Mesothelial cell of epicardium (in vitro differentiated cells): ENCODE results near the gene RAPGEF3. TPM values are rescaled to one million over a fixed set of nuclear protein-coding genes. Genes with fewer than 3 reads are reported as not detected.

ENCODE experiments used
- DNase-seq, 2 experiments: peaks; one replicate each; pipeline ENCODE4 v3.0.0; 2021; ENCODE audit warnings: low spot score in 2 of 2; ENCODE audit not compliant: unreplicated experiment in 2 of 2
- H3K27ac Mint-ChIP-seq: 2 replicates; pipeline ENCODE4 v1.8.0; 2021; ENCODE audit warnings: mixed read lengths
- H3K27me3 Mint-ChIP-seq: 2 replicates; pipeline ENCODE4 v1.8.0; 2021; ENCODE audit warnings: low read depth, mixed read lengths
- H3K36me3 Mint-ChIP-seq: 2 replicates; pipeline ENCODE4 v1.8.0; 2021; ENCODE audit warnings: mixed read lengths
- H3K4me1 Mint-ChIP-seq: 2 replicates; pipeline ENCODE4 v1.8.0; 2021; ENCODE audit warnings: mixed read lengths
- H3K4me3 Mint-ChIP-seq: 2 replicates; pipeline ENCODE4 v1.8.0; 2021; ENCODE audit warnings: mild to moderate bottlenecking, moderate library complexity, mixed read lengths
- H3K9me3 Mint-ChIP-seq: 2 replicates; pipeline ENCODE4 v1.8.0; 2021; ENCODE audit warnings: mixed read lengths
- CTCF ChIP-seq: fragments of 200-600 bp; sonication (generic); IDR thresholded peaks from one replicate; pipeline ENCODE4 v1.5.0; 2021; ENCODE audit warnings: antibody characterized with exemption; ENCODE audit not compliant: unreplicated experiment
- total RNA-seq: library from RNA; stranded (reverse); gene quantifications from 3 replicates; pipeline ENCODE4 v1.2.1, GENCODE V29; 2021

Gene RAPGEF3
- total RNA-seq, 1 donor from 2014 or later, result 19.4 TPM

- DNase-seq, result no peak
- TF ChIP-seq CTCF, result no peak
- H3K4me1 Mint-ChIP-seq, result peaks cover 45% of the 10 kb centered on the region
- no peaks in the 10 kb centered on the region for H3K27me3 Mint-ChIP-seq
- no peak overlapping the region for H3K4me3 Mint-ChIP-seq
- H3K27ac Mint-ChIP-seq, result peak overlapping the region; percentile 78
- H3K36me3 Mint-ChIP-seq, result peaks cover 3% of the 10 kb centered on the region
- H3K9me3 Mint-ChIP-seq, result no peaks in the 10 kb centered on the region
Measured at GRCh38 chr12:47803191-47803875, 44.7 kb upstream of the RAPGEF3 start.

- TF ChIP-seq CTCF, result peak; percentile 22
- Mint-ChIP-seq H3K36me3 (peaks cover 4% of the 10 kb centered on the region), H3K9me3 (no peaks in the 10 kb centered on the region), H3K4me3 (no peak overlapping the region), H3K27me3 (no peaks in the 10 kb centered on the region), H3K27ac (peak overlapping the region; percentile 39), H3K4me1 (peaks cover 35% of the 10 kb centered on the region)
- no peak for DNase-seq
Measured at GRCh38 chr12:47802312-47802711, 43.6 kb upstream of the RAPGEF3 start.

- Mint-ChIP-seq H3K9me3 (no peaks in the 10 kb centered on the region), H3K4me1 (peaks cover 32% of the 10 kb centered on the region), H3K27me3 (no peaks in the 10 kb centered on the region), H3K4me3 (no peak overlapping the region), H3K27ac (peak overlapping the region; percentile 39), H3K36me3 (peaks cover 4% of the 10 kb centered on the region)
- no peak for TF ChIP-seq CTCF
- DNase-seq, result no peak
Measured at GRCh38 chr12:47801904-47802246, 43.2 kb upstream of the RAPGEF3 start.

- Mint-ChIP-seq H3K36me3 (peaks cover 4% of the 10 kb centered on the region), H3K27me3 (no peaks in the 10 kb centered on the region), H3K27ac (no peak overlapping the region), H3K9me3 (no peaks in the 10 kb centered on the region), H3K4me1 (peaks cover 32% of the 10 kb centered on the region), H3K4me3 (no peak overlapping the region)
- DNase-seq, result no peak
- no peak for TF ChIP-seq CTCF
Measured at GRCh38 chr12:47801170-47801903, 42.7 kb upstream of the RAPGEF3 start.

GRCh38 chr12:47800582-47800981, 41.9 kb upstream of the RAPGEF3 start:
- peaks cover 32% of the 10 kb centered on the region for H3K4me1 Mint-ChIP-seq
- H3K36me3 Mint-ChIP-seq, result peaks cover 4% of the 10 kb centered on the region
- no peak for TF ChIP-seq CTCF
- DNase-seq, result no peak
- no peaks in the 10 kb centered on the region for H3K27me3 Mint-ChIP-seq
- H3K4me3 Mint-ChIP-seq, result no peak overlapping the region
- no peaks in the 10 kb centered on the region for H3K9me3 Mint-ChIP-seq
- H3K27ac Mint-ChIP-seq, result no peak overlapping the region
